Smooth muscle cell (in vitro differentiated cells): Measurements from ENCODE around the gene CSNK1G1. TPM values are rescaled to one million over a fixed set of nuclear protein-coding genes. Genes with fewer than 3 reads are reported as not detected.

Source experiments
- DNase-seq: peaks from one replicate; lab custom pipeline; 2025; ENCODE audit not compliant: unreplicated experiment; lab: John Stamatoyannopoulos, UW
- H2AFZ ChIP-seq: fragments of 200-600 bp; sonication (generic); 2 replicates; pipeline ENCODE4 v1.6.0; 2016; ENCODE audit warnings: antibody characterized with exemption, low read depth, mild to moderate bottlenecking
- H3F3A ChIP-seq: fragments of 200-600 bp; sonication (generic); 2 replicates; pipeline ENCODE4 v1.6.0; 2017; ENCODE audit warnings: antibody characterized with exemption, low read depth
- H3K27ac ChIP-seq: fragments of 200-600 bp; sonication (generic); 2 replicates; pipeline ENCODE4 v1.5.1; 2016; ENCODE audit warnings: low read depth, mild to moderate bottlenecking
- H3K27me3 ChIP-seq: fragments of 200-600 bp; sonication (generic); 2 replicates; pipeline ENCODE4 v1.6.1; 2016; ENCODE audit warnings: low read depth, mild to moderate bottlenecking
- H3K36me3 ChIP-seq: fragments of 200-600 bp; sonication (generic); 2 replicates; pipeline ENCODE4 v1.5.1; 2016; ENCODE audit warnings: low read depth
- H3K4me1 ChIP-seq: fragments of 200-600 bp; sonication (generic); 2 replicates; pipeline ENCODE4 v1.5.1; 2016; ENCODE audit warnings: low read depth
- H3K4me2 ChIP-seq: fragments of 200-600 bp; sonication (generic); 2 replicates; pipeline ENCODE4 v1.6.0; 2016; ENCODE audit warnings: mild to moderate bottlenecking
- H3K4me3 ChIP-seq: fragments of 200-600 bp; sonication (generic); 2 replicates; pipeline ENCODE4 v1.5.1; 2016; ENCODE audit warnings: mild to moderate bottlenecking
- H3K79me2 ChIP-seq: fragments of 200-600 bp; sonication (generic); 2 replicates; pipeline ENCODE4 v1.6.0; 2016; ENCODE audit warnings: low read depth, mild to moderate bottlenecking
- H3K9ac ChIP-seq: fragments of 200-600 bp; sonication (generic); 2 replicates; pipeline ENCODE4 v1.6.0; 2016; ENCODE audit warnings: low read depth
- H3K9me3 ChIP-seq: fragments of 200-600 bp; sonication (generic); replicated peaks from 2 replicates; pipeline ENCODE4 v1.5.1; 2016; ENCODE audit warnings: low read depth
- H4K20me1 ChIP-seq: fragments of 200-600 bp; sonication (generic); 2 replicates; pipeline ENCODE4 v1.6.0; 2016; ENCODE audit warnings: low read depth
- WGBS: methylation state at CpG from one replicate; pipeline ENCODE4 v1.1.7; 2016; ENCODE audit warnings: low lambda C conversion rate; 5-methylcytosine and 5-hydroxymethylcytosine counted together
- polyA plus RNA-seq: library from polyadenylated mRNA; unstranded; fragments of >200 nt; fragmentation: Nextera tagmentation; extraction: Ambion mirVana; gene quantifications from 2 replicates; pipeline ENCODE4 v1.2.1, GENCODE V29; 2016
- total RNA-seq: library from RNA; depleted of rRNA; stranded (reverse); fragments of >200 nt; gene quantifications from 2 replicates; pipeline ENCODE4 v1.2.3, GENCODE V29; 2014
- TF ChIP-seq, protein P1 (sequence below): fragments of 200-600 bp; sonication (generic); IDR thresholded peaks from 2 replicates; pipeline ENCODE4 v1.5.1; 2017; ENCODE audit warnings: borderline replicate concordance, mild to moderate bottlenecking, antibody characterized with exemption; ENCODE audit not compliant: insufficient read depth, poor library complexity, severe bottlenecking

The CSNK1G1 gene
- total and polyA plus RNA-seq, 2 experiments from 2014 or later = 12.8 to 23.2 TPM

DNA sequence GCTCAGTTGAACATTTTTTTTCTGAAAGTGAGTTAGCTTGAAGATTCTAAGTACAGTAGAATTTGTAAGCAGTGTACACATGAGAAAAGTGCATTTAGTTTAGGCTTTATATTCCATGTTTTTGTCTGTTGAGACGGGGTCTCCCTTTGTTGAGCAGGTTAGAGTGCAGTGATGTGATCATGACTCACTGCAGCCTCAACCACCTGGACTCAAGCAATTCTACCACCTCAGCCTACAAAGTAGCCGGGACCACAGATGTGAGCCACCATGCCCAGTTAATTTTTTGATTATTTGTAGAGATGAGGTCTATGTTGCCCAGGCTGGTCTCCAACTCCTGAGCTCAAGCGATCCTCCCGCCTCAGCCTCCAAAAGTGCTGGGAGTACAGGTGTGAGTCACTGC, 5.3 kb upstream of the CSNK1G1 start:
- TF ChIP-seq, protein P1, sequence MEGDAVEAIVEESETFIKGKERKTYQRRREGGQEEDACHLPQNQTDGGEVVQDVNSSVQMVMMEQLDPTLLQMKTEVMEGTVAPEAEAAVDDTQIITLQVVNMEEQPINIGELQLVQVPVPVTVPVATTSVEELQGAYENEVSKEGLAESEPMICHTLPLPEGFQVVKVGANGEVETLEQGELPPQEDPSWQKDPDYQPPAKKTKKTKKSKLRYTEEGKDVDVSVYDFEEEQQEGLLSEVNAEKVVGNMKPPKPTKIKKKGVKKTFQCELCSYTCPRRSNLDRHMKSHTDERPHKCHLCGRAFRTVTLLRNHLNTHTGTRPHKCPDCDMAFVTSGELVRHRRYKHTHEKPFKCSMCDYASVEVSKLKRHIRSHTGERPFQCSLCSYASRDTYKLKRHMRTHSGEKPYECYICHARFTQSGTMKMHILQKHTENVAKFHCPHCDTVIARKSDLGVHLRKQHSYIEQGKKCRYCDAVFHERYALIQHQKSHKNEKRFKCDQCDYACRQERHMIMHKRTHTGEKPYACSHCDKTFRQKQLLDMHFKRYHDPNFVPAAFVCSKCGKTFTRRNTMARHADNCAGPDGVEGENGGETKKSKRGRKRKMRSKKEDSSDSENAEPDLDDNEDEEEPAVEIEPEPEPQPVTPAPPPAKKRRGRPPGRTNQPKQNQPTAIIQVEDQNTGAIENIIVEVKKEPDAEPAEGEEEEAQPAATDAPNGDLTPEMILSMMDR = no peak
- H4K20me1 ChIP-seq = no peaks in the 10 kb centered on the region
- H3F3A ChIP-seq = peaks cover 7% of the 10 kb centered on the region
- no peaks in the 10 kb centered on the region for H3K27me3 ChIP-seq
- H3K27ac ChIP-seq = no peak overlapping the region
- H3K4me2 ChIP-seq = no peak overlapping the region
- no peak overlapping the region for H3K9ac ChIP-seq
- WGBS = 87% methylated on average over 4 of the region's 4 CpGs
- no peak overlapping the region for H2AFZ ChIP-seq
- no peaks in the 10 kb centered on the region for H3K9me3 ChIP-seq
- H3K36me3 ChIP-seq = no peaks in the 10 kb centered on the region
- H3K4me3 ChIP-seq = no peak overlapping the region
- no peaks in the 10 kb centered on the region for H3K79me2 ChIP-seq
- H3K4me1 ChIP-seq = peaks cover 4% of the 10 kb centered on the region
- no peak for DNase-seq

DNA sequence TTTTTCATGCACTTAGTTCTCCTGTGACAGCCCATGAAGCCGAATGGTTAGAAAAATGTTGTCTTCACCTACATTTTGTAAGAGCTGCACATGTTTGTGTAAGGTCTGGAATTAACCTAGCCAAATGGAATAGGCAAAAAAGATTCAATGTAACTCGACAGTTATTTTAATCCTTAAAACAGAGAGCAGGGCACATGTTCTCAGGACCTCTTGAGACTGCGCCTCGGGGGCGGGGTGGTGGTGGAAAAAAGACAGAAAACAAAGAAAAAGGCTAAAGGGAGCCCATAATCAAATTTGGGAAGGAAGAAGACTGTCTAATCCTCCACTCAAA, 702 bp upstream of the CSNK1G1 start:
- WGBS = 79% methylated on average over 5 of the region's 5 CpGs
- Histone ChIP-seq H3K4me1 (peaks cover 11% of the 10 kb centered on the region), H4K20me1 (peaks cover 14% of the 10 kb centered on the region), H3K27me3 (no peaks in the 10 kb centered on the region), H3K27ac (peak overlapping the region; percentile 87), H3K4me2 (peak overlapping the region; percentile 94), H3F3A (peaks cover 8% of the 10 kb centered on the region), H3K9ac (peak overlapping the region; percentile 39), H3K4me3 (peak overlapping the region; percentile 89), H3K9me3 (no peaks in the 10 kb centered on the region), H3K36me3 (no peaks in the 10 kb centered on the region), H2AFZ (peak overlapping the region; percentile 87), H3K79me2 (peaks cover 39% of the 10 kb centered on the region)
- TF ChIP-seq, protein P1 = no peak
- DNase-seq = no peak

DNA sequence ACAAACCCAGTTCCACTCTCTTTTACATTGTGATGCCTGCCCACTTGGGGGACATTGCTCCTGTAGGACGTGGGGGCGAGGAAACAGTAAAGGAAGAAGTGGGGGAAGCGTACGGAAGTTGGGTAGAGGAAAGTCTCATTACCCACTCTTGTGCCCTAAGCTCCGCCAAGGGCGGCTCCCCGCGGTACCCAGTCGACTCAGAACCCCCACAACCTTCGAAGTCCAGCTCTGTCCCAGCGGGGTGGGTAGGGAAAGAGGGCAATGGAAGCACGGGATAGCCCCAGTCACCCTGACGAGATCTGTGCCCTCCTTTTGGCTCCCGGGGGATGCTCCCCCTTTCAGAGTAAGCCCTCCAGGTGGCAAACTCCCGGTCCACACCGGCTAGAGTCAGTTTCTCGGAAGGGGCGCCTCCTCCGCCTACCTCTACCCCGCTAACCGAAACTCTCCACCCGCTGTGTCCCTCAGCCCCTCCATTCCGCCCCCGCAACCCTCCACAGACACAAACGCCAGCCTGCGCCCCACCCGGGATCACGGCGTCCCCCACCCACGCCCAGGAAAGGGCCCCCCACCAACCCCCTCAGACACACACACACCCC, 527 bp downstream of the CSNK1G1 start:
- Histone ChIP-seq H3K79me2 (peaks cover 51% of the 10 kb centered on the region), H3K9me3 (no peaks in the 10 kb centered on the region), H3K9ac (peak overlapping the region; percentile 51), H3K4me3 (peak overlapping the region; percentile 89), H3F3A (peaks cover 8% of the 10 kb centered on the region), H3K36me3 (no peaks in the 10 kb centered on the region), H2AFZ (peak overlapping the region; percentile 72), H3K4me1 (peaks cover 11% of the 10 kb centered on the region), H3K4me2 (peak overlapping the region; percentile 94), H4K20me1 (peaks cover 24% of the 10 kb centered on the region), H3K27ac (peak overlapping the region; percentile 87), H3K27me3 (no peaks in the 10 kb centered on the region)
- TF ChIP-seq, protein P1 = no peak
- WGBS = 3% methylated on average over 28 of the region's 30 CpGs
- DNase-seq = no peak

DNA sequence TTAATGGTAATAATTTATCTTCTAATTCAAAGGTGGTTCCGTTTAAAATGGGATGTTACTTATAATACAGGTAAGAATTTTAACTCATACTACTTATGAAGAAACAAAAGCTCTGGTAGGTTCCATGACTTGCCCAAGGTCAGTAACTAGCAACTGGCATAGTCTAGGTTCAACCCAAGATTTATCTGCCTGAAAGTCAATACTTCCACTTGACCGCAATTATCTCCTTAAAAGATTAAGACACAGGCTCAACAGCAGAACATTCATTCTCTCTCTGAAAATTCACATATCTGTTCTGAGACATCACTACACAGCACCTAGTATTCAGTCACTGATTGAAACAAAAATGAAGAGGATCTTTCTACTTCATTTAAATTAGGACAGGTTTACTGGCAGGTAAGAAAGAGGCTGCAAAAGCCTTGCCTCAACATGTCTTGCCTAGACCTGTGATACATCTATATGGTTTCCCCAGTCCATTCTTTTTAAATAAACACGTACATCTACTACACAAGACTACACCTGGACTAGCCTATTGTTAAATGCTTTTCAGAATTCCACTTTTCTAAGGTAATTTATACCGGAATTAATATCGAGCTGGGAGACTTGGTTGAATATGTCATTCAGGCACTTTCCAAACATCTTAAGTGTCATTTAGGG, 1.2 kb downstream of the CSNK1G1 start:
- Histone ChIP-seq H3K9me3 (no peaks in the 10 kb centered on the region), H3K4me2 (peak overlapping the region; percentile 94), H3K36me3 (no peaks in the 10 kb centered on the region), H3K27ac (peak overlapping the region; percentile 87), H3K4me1 (peaks cover 11% of the 10 kb centered on the region), H3K9ac (peak overlapping the region; percentile 51), H3F3A (peaks cover 8% of the 10 kb centered on the region), H2AFZ (peak overlapping the region; percentile 72), H3K79me2 (peaks cover 57% of the 10 kb centered on the region), H3K4me3 (peak overlapping the region; percentile 89), H3K27me3 (no peaks in the 10 kb centered on the region), H4K20me1 (peaks cover 31% of the 10 kb centered on the region)
- TF ChIP-seq, protein P1 = no peak
- no peak for DNase-seq
- whole genome bisulfite sequencing = 31% methylated on average over 5 of the region's 5 CpGs
